Activated T-cell treated with anti-CD3 and anti-CD28 coated beads for 24 hours (primary cell): ENCODE results near the gene TRIO.

Experiments
- DNase-seq: peaks from one replicate; pipeline ENCODE4 v3.0.0-alpha.2; 2020; ENCODE audit warnings: low read depth

Gene TRIO

DNA sequence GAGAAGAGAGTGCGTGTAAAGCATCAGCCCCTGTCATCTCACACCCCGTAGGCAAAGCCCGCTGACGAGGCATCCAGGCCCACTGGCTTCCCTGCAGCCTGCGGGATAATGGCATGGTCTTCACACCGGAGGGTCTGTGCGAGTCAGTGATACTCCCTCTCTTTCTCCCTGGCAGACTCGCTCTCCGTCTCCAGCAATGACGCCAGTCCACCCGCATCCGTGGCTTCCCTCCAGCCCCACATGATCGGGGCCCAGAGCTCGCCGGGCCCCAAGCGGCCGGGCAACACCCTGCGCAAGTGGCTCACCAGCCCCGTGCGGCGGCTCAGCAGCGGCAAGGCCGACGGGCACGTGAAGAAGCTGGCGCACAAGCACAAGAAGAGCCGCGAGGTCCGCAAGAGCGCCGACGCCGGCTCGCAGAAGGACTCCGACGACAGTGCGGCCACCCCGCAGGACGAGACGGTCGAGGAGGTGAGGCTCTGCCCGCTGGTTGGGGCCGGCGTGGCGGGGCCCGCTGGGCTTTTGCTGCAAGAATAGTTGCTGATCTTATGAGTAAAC lies 317.8 kb downstream of the TRIO start:
- DNase-seq = no peak

DNA sequence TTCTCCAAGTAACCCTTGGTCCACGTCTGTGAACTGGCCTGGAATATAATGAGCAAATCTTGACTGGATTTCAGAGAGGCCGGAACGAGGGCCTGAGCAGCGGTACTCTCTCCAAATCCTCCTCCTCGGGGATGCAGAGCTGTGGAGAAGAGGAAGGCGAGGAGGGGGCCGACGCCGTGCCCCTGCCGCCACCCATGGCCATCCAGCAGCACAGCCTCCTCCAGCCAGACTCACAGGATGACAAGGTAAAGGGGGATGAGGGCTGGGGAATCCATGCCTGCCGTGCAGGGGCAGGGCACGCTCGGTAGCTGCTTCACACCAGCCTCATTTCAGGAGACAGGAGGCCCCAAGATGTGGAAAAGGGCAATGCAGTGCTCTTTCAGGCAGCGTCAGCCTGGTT lies 319.5 kb downstream of the TRIO start:
- no peak for DNase-seq

DNA sequence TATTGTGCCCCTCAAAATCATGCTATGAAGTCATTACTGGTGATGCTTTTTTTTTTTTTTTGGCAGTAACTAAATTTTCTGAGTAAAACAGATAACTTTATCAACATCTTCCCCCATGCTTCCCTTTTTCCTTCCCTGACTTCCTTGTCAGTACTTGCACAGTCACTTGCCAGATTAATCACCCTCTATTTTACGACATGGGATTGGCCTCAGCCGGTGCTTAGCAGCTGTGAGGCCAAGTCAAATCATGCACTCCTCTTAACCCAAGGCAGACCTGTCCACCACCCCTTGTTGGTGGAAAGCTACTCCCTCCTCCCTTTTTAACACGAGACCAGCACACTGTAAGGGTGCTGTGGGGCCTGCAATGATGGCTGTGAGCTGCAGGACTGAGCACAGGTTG lies 320.5 kb downstream of the TRIO start:
- DNase-seq = no peak

DNA sequence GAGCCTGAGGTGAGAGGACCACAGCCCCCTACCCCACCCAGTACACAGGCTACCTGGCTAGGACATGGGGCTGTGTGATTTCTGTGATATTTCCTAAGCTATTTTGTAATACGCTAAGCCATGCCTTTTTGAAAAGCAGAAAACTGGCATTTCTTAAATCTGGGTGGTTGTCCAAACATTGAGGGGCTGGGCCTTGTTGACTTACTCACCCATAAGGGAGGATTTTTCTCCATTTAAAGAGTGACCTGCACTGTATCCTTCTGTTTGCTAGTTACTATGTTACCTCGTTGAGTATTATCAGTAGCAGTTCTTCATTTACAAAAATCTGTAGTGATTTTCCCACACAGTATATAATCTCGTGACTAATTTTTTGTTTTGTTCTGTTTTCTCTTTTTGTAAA lies 321.0 kb downstream of the TRIO start:
- DNase-seq = no peak

DNA sequence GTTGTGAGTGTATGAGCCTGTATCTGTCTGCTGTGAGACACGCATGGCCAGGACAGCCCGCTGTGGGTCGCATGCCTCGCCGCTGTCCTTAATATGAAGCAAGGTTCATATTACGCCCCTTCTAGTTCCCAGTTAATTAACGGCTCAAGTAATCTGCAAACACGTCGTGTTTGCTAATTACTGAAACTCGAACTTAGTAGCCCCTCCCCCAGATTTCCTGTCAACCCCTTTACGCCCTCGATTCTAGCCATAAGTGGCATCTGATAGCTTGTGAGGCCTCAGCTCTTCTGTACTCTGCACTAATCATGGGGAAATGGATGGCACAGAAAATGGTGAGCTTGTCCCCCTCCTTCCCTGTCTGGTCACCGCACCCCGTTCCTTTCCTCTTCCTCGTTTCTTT lies 321.5 kb downstream of the TRIO start:
- no peak for DNase-seq

DNA sequence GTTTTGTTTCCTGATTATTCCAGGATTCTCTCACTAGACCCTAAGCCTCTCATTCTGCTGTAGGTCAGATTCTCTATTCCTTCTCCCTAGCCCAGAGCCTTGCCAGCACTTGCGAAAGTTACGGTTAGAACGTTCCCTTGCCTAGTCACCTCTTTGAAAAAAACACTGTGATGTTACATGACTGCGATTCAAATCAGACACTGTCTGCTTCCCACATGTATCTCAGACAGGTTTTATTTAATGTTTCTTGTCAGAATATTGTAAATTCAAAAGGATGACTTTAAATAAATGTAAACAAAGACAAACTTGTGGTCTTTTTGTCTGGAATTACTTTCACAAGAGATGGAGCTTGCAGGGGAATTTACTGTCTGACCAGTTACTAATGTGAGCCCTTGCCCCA lies 322.0 kb downstream of the TRIO start:
- no peak for DNase-seq

DNA sequence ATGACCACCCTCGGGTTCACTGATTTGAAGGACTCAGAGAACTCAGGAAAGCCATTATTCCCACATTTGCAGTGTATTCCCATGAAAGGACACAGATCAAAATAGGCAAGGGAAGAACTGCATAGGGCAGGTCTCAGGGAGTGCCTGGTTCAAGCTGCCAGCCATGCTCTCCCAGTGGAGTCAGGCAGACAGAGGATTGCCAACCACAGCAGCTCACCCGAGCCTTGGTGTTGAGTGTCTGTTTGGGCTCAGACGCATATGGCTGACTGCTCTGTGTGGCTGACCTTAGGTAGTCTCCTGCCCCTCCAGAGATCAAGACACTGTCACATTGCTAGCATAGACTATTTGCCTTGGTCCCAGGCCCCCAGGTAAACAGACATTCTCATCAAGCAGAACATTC lies 322.6 kb downstream of the TRIO start:
- DNase-seq = no peak

DNA sequence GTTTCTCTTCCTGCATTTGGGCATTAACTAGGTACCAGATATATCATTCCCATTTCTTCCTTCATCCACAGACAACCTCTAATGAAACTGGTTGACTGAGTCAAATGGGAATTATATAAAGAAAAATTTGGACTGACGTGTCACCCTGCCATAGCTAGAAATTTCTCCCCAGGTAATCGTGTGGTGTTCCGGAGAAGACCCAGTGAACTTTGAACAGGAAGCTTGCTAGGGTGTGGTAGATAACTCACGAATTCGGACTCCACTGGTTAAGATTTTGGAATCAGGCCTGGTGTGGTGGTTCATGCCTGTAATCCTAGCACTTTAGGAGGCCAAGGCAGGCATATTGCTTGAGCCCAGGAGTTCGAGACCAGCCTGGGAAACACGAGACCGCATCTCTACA lies 324.1 kb downstream of the TRIO start:
- no peak for DNase-seq

DNA sequence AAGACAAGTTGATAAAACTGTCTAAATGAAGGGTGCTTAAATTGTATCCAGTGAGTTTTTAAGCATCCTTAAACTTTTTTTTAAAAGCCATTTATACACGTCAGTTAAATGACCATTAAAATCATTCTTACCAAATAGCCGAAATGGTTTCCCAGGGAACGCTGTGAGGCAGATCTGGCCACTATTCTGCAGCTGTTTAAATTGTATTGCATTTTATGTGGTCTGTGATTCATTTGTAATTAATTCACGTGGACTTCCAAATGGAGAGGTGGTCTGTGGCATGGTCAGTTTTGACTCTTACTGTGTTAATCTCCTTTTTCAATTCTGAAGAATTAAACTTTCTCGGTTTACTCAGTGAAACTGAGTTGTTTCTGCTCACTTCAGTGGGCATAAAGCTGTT lies 324.7 kb downstream of the TRIO start:
- DNase-seq = no peak

DNA sequence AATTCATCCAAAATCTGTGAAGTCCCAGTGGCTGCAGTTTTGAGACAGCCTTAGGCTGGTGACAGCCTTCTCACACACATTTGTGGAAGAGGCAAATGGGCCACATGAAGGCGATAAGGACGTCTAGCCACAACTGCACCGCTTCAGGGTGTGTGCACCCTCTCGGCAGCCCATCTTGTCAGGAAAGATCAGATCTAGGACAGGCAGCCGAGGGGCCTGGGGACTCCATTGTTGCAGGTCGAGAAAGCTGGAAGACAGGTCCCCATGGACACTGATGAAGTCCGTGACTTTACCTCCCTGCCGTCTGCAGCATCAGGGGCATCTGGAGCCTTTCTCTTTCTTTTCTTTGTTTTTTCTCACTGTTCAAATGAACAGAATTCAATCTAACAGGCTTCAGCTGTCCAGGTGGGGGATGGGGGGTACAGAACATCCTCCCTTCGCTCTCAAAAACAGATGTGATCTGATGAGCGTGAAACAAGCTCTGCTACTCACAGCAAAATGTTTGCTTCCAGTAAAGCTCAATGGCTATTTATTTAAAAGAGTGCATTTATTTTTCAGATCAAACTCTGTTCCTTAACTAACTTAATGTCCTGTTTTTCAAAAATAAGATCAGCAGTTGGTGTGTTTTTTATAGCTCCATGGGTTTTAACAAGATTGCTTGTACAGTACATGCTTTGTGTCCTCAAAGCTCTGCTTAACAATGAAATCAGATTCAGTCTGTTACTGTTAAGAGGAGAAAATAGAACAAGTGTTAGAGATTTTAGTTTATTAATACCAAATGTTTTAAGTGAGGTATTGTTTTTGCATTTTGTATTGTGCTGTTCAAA lies 326.6 kb downstream of the TRIO start:
- no peak for DNase-seq

DNA sequence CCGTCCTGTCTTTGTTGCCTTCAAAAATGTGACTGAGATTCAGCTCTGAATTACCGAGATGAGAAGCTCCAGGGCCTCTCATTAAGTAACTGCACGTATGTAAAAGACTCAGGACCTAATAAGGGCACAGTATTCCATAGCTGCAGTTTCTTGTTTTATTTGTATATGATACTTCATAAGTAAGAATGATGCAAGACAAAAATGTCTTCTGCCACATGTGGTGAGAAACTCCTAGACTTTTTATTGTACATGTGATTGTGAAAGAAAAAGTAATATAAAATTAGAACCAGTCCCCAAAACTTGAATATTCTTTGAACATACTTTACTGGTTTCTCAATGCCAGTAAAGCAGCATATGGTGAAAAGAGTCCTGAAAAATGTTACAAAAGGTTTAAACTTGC lies 328.4 kb downstream of the TRIO start:
- no peak for DNase-seq

DNA sequence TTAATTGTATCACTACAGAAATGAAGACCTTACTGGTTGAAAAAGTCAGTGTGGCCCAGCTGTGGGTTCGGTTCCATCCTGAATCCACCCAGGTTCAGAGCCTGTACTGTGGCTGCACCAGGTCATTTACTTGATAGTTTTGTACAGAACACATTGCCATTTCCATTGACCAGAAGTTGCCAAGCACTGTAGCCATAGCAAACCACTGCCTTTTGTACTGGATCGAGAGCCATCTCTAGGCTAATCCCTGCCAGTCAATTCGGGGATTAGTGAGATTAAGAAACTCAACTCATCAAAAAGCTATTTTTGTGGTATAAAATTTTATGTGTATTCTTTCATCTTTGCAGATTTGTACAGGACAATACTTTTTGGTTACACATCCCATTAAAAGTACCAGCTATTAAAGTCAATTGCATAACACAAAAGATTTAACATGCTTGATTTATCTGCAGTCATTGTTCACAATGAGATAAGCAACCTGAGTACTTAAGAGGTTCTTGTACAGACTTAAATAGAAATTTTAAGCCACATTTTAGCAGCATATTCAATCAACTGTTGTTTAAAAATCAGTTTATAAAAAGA lies 329.9 kb downstream of the TRIO start:
- no peak for DNase-seq

DNA sequence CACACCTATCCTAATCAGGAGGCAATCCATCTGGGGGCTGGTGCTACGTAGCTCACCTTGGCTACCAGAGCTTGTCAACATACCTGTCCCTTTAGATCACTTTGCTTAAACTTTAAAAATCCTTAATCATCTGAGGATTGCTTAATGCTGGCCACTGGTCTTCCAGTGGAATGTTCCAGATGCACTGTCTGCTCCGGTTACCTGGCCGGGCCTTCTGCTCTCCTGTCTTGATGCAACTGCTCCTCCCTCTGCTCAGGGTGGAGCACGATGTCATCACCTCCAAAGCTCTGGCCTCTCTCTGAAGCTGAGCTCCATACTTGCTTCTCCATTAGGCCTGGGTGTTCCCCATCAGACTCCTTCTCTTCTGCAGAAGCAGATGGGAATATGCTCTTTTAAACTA lies 331.9 kb downstream of the TRIO start:
- no peak for DNase-seq

DNA sequence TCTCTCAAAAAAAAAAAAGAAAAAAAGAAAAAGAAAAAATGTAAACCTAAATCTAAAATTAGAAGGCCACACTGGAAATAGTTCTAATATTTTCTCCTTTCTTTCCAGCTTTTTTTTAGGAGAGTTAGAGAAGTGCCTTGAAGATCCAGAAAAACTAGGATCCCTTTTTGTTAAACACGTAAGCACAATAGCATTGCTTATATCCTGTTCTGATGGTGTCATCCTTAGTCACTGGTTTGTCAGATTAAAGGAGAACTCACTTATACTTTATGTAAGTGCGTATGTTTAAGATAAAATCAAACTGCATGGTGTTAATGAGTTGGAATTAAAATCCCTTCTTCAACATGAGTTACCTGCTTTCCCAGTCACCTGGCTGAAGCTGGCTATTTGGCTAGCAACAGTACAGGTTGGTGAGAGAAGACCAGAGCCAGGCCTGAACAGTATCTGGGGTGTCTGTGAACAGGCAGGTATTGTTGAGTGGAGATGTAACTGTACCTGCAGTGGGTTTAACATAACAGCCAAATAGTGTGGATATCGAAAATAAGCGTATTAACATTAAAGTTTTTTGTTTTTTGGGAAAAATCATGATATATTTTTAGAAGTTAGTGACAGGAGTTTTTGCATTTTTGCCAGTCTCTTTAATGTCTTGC lies 333.8 kb downstream of the TRIO start:
- no peak for DNase-seq

DNA sequence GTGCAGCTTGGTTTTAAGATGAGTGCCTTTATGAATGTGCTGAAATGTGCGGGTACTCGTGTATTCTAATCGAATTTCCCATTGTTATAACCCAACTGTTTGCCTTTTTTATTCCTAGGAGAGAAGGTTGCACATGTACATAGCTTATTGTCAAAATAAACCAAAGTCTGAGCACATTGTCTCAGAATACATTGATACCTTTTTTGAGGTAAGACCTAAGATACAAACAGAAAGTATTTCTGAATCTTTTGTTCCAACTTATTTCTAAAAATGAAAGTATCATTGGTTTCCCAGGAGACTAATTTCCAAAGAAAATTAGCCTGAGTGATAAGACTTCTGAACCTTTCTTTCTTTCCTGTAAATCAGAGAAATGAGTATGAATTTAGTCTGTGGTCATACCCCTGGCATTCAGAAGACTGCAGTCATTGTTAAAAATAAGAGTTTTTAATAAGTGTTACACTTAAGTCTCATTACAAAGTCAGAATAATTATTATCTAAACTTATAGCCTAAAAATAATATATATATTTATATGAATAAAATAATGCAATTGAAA lies 336.1 kb downstream of the TRIO start:
- no peak for DNase-seq

DNA sequence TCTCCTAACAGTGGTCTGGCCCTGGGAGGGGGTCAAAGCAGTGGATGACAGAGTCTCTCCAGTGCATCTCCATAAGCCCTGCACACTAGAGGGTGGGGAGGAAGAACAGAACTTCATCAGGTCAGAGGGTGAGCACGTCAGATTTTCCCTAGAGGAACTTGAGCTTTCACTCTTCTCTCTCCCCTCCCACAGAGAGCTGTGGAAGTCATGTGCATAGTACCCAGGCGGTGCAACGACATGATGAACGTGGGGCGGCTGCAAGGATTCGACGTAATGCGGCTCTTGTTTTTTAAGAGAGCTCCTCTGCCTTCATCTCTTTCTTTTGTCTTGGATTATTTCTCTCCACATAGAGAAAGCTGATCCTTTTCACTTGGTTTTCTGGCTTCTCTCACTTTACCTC lies 338.2 kb downstream of the TRIO start:
- DNase-seq = no peak

DNA sequence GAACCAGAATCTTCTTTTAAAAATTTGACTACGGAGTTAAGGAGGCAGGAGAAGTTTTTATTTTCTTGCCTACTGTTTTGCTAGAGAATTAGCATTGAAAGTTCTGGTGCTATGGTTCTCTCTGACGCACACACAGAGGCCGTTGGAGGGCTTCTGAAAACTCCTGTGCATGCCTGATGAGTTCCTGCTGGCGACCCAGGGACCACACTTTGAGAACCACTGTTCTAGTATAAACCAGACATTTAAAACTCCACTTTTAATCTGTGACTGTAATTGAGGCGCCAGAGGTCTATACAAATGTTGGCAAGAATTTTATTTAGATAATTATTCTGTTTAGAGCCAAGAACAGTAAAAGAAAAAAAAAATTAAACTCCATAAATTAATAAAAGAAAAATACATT lies 338.9 kb downstream of the TRIO start:
- DNase-seq = no peak

DNA sequence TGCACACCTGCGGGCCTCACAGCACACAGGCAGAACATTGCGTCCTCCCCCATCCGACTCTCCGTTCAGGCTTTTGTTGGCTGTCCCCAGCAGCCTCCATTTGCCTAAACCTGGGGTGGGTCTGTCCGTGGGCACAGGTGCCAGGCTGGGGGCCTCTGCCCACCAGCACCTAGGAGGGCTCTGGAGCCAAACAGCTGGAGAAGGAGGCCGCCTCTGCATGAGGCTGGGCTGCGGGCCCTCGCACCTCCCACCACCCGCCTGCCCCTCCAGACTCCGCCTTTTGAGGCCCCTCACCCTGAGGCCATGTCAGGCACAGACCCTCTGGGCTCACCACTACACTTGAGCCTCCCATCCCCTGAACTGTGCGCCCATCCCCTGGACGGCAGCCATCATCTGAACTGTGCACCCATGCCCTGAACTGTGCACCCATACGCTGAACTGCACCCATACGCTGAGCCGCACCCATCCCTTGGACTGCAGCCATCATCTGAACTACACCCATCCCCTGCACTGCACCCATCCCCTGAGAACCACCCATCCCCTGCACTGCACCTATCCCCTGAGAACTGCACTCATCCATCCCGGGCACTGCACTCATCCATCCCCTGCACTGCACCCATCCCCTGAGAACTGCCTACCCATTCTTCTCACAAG lies 340.5 kb downstream of the TRIO start:
- DNase-seq = no peak

DNA sequence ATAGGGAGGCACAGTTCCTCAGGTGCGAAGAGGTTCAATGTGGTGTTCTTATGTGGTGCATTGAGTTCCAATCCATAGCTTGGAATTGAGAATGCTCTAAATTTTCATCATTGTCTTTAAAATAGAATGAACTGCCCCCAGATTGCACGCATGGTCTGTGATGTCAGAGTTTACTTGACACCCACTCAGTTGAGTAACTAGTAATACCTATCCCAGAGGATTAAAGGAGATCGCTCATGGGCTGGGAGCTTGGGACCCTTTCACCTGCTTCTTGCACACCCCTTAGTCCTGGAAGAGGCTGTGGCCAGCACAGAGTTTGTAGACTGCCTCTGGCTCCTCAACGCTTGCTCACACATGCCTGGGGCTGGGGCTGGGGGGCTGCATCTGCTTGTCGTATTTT lies 343.3 kb downstream of the TRIO start:
- no peak for DNase-seq

DNA sequence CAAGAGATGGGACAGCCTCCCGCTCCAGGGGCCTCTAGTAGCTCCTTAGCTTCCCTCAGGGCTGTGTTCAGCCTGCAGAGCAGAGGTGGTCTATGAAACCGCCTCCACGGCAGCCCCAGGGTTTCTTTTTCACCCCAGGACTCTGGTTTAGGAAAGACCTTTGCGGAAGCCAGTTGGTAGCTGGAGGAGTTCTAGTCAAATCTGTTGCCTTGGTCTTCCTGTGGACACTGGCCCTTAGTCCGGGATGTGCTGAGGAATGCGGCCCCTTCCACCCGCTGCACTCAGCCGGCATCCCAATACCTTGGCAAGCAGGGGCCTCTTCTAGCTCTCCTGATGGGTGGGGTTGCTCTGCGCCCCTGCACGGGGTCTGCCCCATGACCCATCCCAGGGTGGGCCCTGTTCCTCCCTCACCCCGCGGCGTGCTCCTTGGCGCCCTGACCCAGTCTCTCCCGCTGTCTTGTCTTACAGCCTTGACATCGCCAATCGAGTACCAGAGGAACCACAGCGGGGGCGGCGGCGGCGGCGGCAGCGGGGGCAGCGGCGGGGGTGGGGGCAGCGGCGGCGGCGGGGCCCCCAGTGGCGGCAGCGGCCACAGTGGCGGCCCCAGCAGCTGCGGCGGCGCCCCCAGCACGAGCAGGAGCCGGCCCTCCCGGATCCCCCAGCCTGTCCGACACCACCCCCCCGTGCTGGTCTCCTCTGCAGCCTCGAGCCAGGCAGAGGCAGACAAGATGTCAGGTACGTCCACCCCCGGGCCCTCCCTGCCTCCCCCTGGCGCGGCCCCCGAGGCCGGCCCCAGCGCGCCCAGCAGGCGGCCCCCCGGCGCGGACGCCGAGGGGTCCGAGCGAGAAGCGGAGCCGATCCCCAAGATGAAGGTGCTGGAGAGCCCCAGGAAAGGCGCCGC lies 344.1 kb downstream of the TRIO start:
- DNase-seq = no peak

DNA sequence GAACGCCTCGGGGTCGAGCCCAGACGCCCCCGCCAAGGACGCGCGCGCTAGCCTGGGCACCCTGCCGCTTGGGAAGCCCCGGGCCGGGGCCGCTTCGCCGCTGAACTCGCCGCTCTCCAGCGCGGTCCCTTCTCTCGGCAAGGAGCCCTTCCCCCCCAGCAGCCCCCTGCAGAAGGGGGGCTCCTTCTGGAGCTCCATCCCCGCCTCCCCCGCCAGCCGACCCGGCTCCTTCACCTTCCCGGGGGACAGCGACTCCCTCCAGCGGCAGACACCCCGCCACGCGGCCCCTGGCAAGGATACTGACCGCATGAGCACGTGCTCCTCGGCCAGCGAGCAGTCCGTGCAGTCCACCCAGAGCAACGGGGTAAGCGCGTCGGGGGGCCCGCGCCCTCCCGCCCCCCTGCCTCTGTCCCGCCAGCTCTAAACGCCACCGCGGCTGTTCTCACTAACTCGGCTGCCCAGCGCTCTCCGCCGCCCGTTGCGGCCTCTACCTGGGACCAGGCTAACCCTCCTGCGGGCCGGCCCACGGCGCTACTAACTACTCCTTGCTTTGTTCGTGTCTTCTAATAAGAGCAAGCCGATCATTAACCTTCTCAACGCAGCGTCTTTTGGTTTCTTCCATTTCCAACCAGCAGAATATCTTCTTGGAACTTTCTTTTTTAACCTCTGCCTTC lies 344.9 kb downstream of the TRIO start:
- no peak for DNase-seq
